ENCODE measurements around the gene IFI6.
A peak's percentile ranks its signal among the peaks of the same experiment; 100 is the strongest.
"Not testable (repeated sequence)": the region's sequence is repeated elsewhere in the genome, so short reads cannot be mapped to it uniquely, and the experiment has no call there.

IFI6 gene

GRCh38 chr1:27649306-27649635, 22.7 kb downstream of the IFI6 start:
- no peak for DNase-seq

- DNase-seq = no peak
Observed at GRCh38 chr1:27648602-27649305, 23.2 kb downstream of the IFI6 start.

- DNase-seq = no peak
Observed at GRCh38 chr1:27647328-27647727, 24.7 kb downstream of the IFI6 start.

GRCh38 chr1:27646676-27647075, 25.3 kb downstream of the IFI6 start:
- no peak for DNase-seq

GRCh38 chr1:27645071-27645415, 26.9 kb downstream of the IFI6 start:
- no peak for DNase-seq

- no peak for DNase-seq
Observed at GRCh38 chr1:27644369-27645070, 27.5 kb downstream of the IFI6 start.

- DNase-seq = peak; percentile 80
Observed at GRCh38 chr1:27643600-27644368, 28.2 kb downstream of the IFI6 start.

GRCh38 chr1:27640514-27640913, 31.5 kb downstream of the IFI6 start:
- DNase-seq = not testable (repeated sequence)

GRCh38 chr1:27638805-27639204, 33.2 kb downstream of the IFI6 start:
- no peak for DNase-seq

- no peak for DNase-seq
Observed at GRCh38 chr1:27638047-27638734, 33.8 kb downstream of the IFI6 start.

- no peak for DNase-seq
Observed at GRCh38 chr1:27635396-27636142, 36.4 kb downstream of the IFI6 start.

- no peak for DNase-seq
Observed at GRCh38 chr1:27634985-27635367, 37.0 kb downstream of the IFI6 start, which contains the start of gene FGR. Gene FGR, minus strand, starts transcription at chr1:27635185. Its CDS starts 11,269 bp downstream, at chr1:27623916.

GRCh38 chr1:27634177-27634984, 37.6 kb downstream of the IFI6 start:
- DNase-seq = peak; percentile 40

GRCh38 chr1:27633640-27634176, 38.3 kb downstream of the IFI6 start:
- no peak for DNase-seq

- no peak for DNase-seq
Observed at GRCh38 chr1:27633298-27633610, 38.7 kb downstream of the IFI6 start.

- peak; percentile 79 for DNase-seq
Observed at GRCh38 chr1:27632387-27633297, 39.4 kb downstream of the IFI6 start.

GRCh38 chr1:27630859-27631491, 41.0 kb downstream of the IFI6 start:
- no peak for DNase-seq

GRCh38 chr1:27628712-27629111, 43.3 kb downstream of the IFI6 start:
- no peak for DNase-seq

GRCh38 chr1:27627733-27628132, 44.3 kb downstream of the IFI6 start:
- DNase-seq = not testable (repeated sequence)

- no peak for DNase-seq
Observed at GRCh38 chr1:27627061-27627460, 44.9 kb downstream of the IFI6 start.

Measured in activated CD4-positive, alpha-beta T cell treated with anti-CD3 and anti-CD28 coated beads for 48 hours (primary cell).